Measurements from ENCODE around the gene RPUSD2. TPM values are rescaled to one million over a fixed set of nuclear protein-coding genes. Genes with fewer than 3 reads are reported as not detected.

RPUSD2 gene
- total and polyA plus RNA-seq, 8 donors, result 5.6 to 12.1 (median 7.5) TPM; not detected in 2

DNA sequence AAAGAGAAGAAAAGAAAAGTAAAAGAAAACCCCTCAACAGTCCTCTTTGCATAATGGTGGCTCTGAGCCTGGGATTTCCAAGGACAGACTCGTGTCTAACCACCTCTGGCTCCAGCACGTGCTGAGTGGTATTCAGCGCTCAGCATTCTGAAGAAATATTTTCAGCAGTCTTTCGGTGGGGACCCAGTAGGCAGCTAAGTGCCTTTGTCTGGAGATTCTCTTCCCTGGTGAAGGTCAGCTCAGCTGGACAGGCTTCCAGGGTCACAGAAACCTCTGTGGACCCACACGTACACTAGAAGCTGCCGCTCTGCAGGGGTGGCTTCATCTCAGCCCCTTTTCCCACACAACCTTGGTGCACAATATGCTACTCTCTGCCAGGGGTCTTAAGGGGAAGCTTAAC lies 40.3 kb upstream of the RPUSD2 start:
- Histone ChIP-seq H3K9me3 (no peaks in the 10 kb centered on the region), H3K27ac (no peak overlapping the region), H3K36me3 (no peaks in the 10 kb centered on the region), H3K4me3 (no peak overlapping the region), H3K4me1 (no peaks in the 10 kb centered on the region), H3K27me3 (no peaks in the 10 kb centered on the region)
- TF ChIP-seq, protein P1, sequence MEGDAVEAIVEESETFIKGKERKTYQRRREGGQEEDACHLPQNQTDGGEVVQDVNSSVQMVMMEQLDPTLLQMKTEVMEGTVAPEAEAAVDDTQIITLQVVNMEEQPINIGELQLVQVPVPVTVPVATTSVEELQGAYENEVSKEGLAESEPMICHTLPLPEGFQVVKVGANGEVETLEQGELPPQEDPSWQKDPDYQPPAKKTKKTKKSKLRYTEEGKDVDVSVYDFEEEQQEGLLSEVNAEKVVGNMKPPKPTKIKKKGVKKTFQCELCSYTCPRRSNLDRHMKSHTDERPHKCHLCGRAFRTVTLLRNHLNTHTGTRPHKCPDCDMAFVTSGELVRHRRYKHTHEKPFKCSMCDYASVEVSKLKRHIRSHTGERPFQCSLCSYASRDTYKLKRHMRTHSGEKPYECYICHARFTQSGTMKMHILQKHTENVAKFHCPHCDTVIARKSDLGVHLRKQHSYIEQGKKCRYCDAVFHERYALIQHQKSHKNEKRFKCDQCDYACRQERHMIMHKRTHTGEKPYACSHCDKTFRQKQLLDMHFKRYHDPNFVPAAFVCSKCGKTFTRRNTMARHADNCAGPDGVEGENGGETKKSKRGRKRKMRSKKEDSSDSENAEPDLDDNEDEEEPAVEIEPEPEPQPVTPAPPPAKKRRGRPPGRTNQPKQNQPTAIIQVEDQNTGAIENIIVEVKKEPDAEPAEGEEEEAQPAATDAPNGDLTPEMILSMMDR (IDR thresholded peaks at IDR 0.05), result no peak
- TF ChIP-seq POLR2AphosphoS5 (IDR thresholded peaks at IDR 0.05), result no peak
- TF ChIP-seq POLR2A (IDR thresholded peaks at IDR 0.05), result no peak
- no peak for TF ChIP-seq EP300 (IDR thresholded peaks at IDR 0.05)
- DNase-seq, result no peak
- 86 to 94% (median 91%) methylated on average over 6 of the region's 6 CpGs for WGBS, 5 donors
- intact Hi-C loops (cut with DNase I; ENCODE audit: low total_unique reads), result no loop called here

DNA sequence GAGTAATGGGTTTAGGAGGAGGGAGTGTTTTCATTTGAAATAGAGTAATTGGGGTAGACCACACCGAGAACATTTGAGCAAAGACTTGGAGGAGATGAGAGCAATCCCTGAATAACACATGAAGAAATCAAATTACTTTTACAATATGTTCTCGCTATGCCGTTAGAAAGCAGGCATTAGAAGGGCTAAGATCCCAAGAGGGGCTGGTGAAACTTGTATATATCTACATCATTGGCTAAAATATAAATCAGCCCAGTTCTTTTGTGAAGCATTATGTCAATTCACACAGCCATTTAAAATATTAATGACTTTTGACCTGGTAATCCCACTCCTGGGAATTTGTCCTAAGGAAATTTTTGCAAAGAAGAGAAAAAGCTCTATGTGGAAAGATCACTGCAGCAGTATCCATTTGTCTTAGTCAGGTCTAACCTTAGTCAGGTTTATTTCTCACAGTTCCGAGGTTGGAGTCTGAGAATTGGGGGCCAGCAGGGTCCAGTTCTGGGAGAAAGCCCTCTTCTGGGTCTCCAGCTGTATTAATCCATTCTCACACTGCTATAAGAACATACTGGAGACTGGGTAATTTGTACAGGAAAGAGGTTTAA lies 35.2 kb upstream of the RPUSD2 start:
- no peak for DNase-seq
- H3K9me3 ChIP-seq, result no peaks in the 10 kb centered on the region
- H3K27me3 ChIP-seq, result no peaks in the 10 kb centered on the region
- intact Hi-C loops (cut with DNase I; ENCODE audit: low total_unique reads), result no loop called here
- no peak overlapping the region for H3K4me3 ChIP-seq
- H3K36me3 ChIP-seq, result peaks cover 0 to 12% (median 10%) of the 10 kb centered on the region in 4 donors
- WGBS, 5 donors, result 80 to 93% (median 91%) methylated on average over 4 of the region's 4 CpGs
- TF ChIP-seq POLR2A (IDR thresholded peaks at IDR 0.05) (no peak), POLR2AphosphoS5 (IDR thresholded peaks at IDR 0.05) (no peak), EP300 (IDR thresholded peaks at IDR 0.05) (no peak)
- TF ChIP-seq, protein P1 (IDR thresholded peaks at IDR 0.05), result no peak
- no peaks in the 10 kb centered on the region for H3K4me1 ChIP-seq
- no peak overlapping the region for H3K27ac ChIP-seq

DNA sequence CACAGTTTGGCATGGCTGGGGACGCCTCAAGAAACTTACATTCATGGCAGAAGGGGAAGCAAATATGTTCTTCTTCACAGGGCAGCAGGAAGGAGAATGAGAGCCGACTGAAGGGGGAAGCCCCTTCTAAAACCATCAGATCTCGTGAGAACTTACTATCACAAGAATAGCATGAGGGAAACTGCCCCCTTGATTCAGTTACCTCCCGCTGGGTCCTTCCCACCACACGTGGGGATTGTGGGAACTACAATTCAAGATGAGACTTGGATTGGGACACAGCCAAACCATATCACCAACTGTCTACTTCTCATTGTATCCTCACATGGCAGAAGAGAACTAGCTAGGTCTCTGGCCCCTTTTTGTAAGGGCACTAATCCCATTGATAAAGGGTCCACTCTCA lies 34.7 kb upstream of the RPUSD2 start:
- Histone ChIP-seq H3K27ac (no peak overlapping the region), H3K36me3 (peaks cover 0 to 17% (median 15%) of the 10 kb centered on the region in 4 donors), H3K27me3 (no peaks in the 10 kb centered on the region), H3K4me3 (no peak overlapping the region), H3K9me3 (no peaks in the 10 kb centered on the region), H3K4me1 (no peaks in the 10 kb centered on the region)
- WGBS, 5 donors, result 61 to 82% (median 72%) methylated on average over 5 of the region's 5 CpGs
- TF ChIP-seq POLR2AphosphoS5 (IDR thresholded peaks at IDR 0.05) (no peak), POLR2A (IDR thresholded peaks at IDR 0.05) (no peak), EP300 (IDR thresholded peaks at IDR 0.05) (no peak)
- TF ChIP-seq, protein P1 (IDR thresholded peaks at IDR 0.05), result no peak
- no peak for DNase-seq
- intact Hi-C loops (cut with DNase I; ENCODE audit: low total_unique reads), result no loop called here

DNA sequence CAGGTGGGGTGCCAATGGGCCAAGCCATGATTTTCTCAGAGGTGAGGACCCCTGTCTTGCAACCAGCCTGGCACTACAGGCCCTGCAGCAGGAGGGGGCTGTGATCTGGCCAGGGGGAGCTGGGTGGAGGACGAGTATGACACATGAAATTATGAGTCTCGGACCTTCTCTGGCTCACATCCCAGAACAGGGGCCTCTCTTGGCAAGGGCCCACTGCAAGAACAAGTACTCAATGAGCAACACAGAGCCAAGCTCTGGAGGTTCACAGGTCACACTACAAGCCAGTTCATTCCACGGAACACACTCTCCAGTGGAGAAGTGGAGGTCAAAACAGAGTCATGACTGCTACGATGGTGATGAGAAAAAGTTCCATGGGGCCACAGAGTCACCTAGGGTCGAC lies 32.6 kb upstream of the RPUSD2 start:
- WGBS, 5 donors, result 51 to 79% (median 72%) methylated on average over 5 of the region's 5 CpGs
- intact Hi-C loops (cut with DNase I; ENCODE audit: low total_unique reads), result no loop called here

More for the DNA sequence above, 32.6 kb upstream of the RPUSD2 start:
- Histone ChIP-seq H3K27me3 (no peaks in the 10 kb centered on the region), H3K36me3 (peaks cover 0 to 22% (median 19%) of the 10 kb centered on the region in 4 donors), H3K9me3 (no peaks in the 10 kb centered on the region), H3K27ac (no peak overlapping the region), H3K4me1 (no peaks in the 10 kb centered on the region), H3K4me3 (no peak overlapping the region)
- peak in 1 of 2 donors; percentile 77 for DNase-seq
- TF ChIP-seq POLR2A (IDR thresholded peaks at IDR 0.05) (no peak), POLR2AphosphoS5 (IDR thresholded peaks at IDR 0.05) (no peak), EP300 (IDR thresholded peaks at IDR 0.05) (no peak)
- TF ChIP-seq, protein P1 (IDR thresholded peaks at IDR 0.05), result no peak
